ENCODE data around the gene BMS1.
"Not testable (repeated sequence)": the region's sequence is repeated elsewhere in the genome, so short reads cannot be mapped to it uniquely, and the experiment has no call there.

BMS1 gene

GRCh38 chr10:42802876-42803275 is 20.3 kb downstream of the BMS1 start:
- no peaks in the 10 kb centered on the region for H3K9me3 ChIP-seq (ENCODE audit: control insufficient read depth, low read length)
- H2BK5ac ChIP-seq (ENCODE audit: low read depth, low read length, poor library complexity, severe bottlenecking) = no peak overlapping the region
- no peaks in the 10 kb centered on the region for H3K4me1 ChIP-seq (ENCODE audit: control insufficient read depth, insufficient read depth, low read depth, low read length)
- peaks cover 25% of the 10 kb centered on the region for H3K79me1 ChIP-seq (replicated peaks; ENCODE audit: low read length, poor library complexity, severe bottlenecking)
- H3K27ac ChIP-seq (ENCODE audit: low read length, poor library complexity, severe bottlenecking) = no peak overlapping the region
- H2AFZ ChIP-seq (ENCODE audit: low read depth, low read length) = no peak overlapping the region
- peaks cover 31 to 89% of the 10 kb centered on the region in 2 experiments for H3K36me3 ChIP-seq (ENCODE audit: control insufficient read depth in 1 of 2, insufficient read depth in 2 of 2, low read depth in 1 of 2, low read length in 2 of 2)
- no peak overlapping the region for H2BK15ac ChIP-seq (ENCODE audit: low read depth, poor library complexity, severe bottlenecking)
- H3K9ac ChIP-seq (ENCODE audit: low read length) = no peak overlapping the region
- no peak overlapping the region for H4K91ac ChIP-seq (ENCODE audit: low read length)
- H2BK12ac ChIP-seq (ENCODE audit: low read length in 2 of 2) = no peak overlapping the region
- no peak overlapping the region for H3K18ac ChIP-seq (ENCODE audit: low read depth in 1 of 2, low read length in 2 of 2)
- H3K4ac ChIP-seq (ENCODE audit: low read depth in 1 of 2, low read length in 2 of 2) = no peak overlapping the region
- DNase-seq = no peak
- no peak overlapping the region for H3K23ac ChIP-seq (ENCODE audit: low read length in 2 of 2)
- no peak overlapping the region for H2AK5ac ChIP-seq (ENCODE audit: low read length, severe bottlenecking)
- H3K4me2 ChIP-seq (ENCODE audit: low read length, poor library complexity, severe bottlenecking) = no peak overlapping the region
- H4K8ac ChIP-seq (ENCODE audit: low read length) = no peak overlapping the region
- H3K27me3 ChIP-seq (ENCODE audit: control insufficient read depth in 1 of 2, insufficient read depth in 1 of 2, low read length in 2 of 2) = no peaks in the 10 kb centered on the region
- no peak overlapping the region for H3K4me3 ChIP-seq (ENCODE audit: insufficient read depth in 1 of 2, low read depth in 1 of 2, low read length in 2 of 2)
- no peak overlapping the region for H2BK120ac ChIP-seq (ENCODE audit: low read depth, low read length)
- WGBS = 97% methylated on average over 3 of the region's 3 CpGs
- H3K14ac ChIP-seq (ENCODE audit: low read length in 2 of 2) = no peak overlapping the region

GRCh38 chr10:42809676-42810075 is 27.1 kb downstream of the BMS1 start:
- H3K18ac ChIP-seq (ENCODE audit: low read depth in 1 of 2, low read length in 2 of 2) = no peak overlapping the region
- no peak overlapping the region for H2BK5ac ChIP-seq (ENCODE audit: low read depth, low read length, poor library complexity, severe bottlenecking)
- no peak overlapping the region for H3K27ac ChIP-seq (ENCODE audit: low read length, poor library complexity, severe bottlenecking)
- H2BK12ac ChIP-seq (ENCODE audit: low read length in 2 of 2) = no peak overlapping the region
- H2BK120ac ChIP-seq (ENCODE audit: low read depth, low read length) = no peak overlapping the region
- no peaks in the 10 kb centered on the region for H3K9me3 ChIP-seq (ENCODE audit: control insufficient read depth, low read length)
- no peak for DNase-seq
- no peak overlapping the region for H3K9ac ChIP-seq (ENCODE audit: low read length)
- no peak overlapping the region for H3K4ac ChIP-seq (ENCODE audit: low read depth in 1 of 2, low read length in 2 of 2)
- no peak overlapping the region for H3K4me2 ChIP-seq (ENCODE audit: low read length, poor library complexity, severe bottlenecking)
- no peak overlapping the region for H2BK15ac ChIP-seq (ENCODE audit: low read depth, poor library complexity, severe bottlenecking)
- H2AFZ ChIP-seq (ENCODE audit: low read depth, low read length) = no peak overlapping the region
- H3K23ac ChIP-seq (ENCODE audit: low read length in 2 of 2) = no peak overlapping the region
- H4K91ac ChIP-seq (ENCODE audit: low read length) = no peak overlapping the region
- H2AK5ac ChIP-seq (ENCODE audit: low read length, severe bottlenecking) = no peak overlapping the region
- peaks cover 19% of the 10 kb centered on the region for H3K79me1 ChIP-seq (replicated peaks; ENCODE audit: low read length, poor library complexity, severe bottlenecking)
- H3K4me1 ChIP-seq (ENCODE audit: control insufficient read depth, insufficient read depth, low read depth, low read length) = no peaks in the 10 kb centered on the region
- WGBS = 100% methylated on average over 4 of the region's 4 CpGs
- no peak overlapping the region for H4K8ac ChIP-seq (ENCODE audit: low read length)
- no peak overlapping the region for H3K14ac ChIP-seq (ENCODE audit: low read length in 2 of 2)
- peaks cover 22 to 73% of the 10 kb centered on the region in 2 experiments for H3K36me3 ChIP-seq (ENCODE audit: control insufficient read depth in 1 of 2, insufficient read depth in 2 of 2, low read depth in 1 of 2, low read length in 2 of 2)
- no peak overlapping the region for H3K4me3 ChIP-seq (ENCODE audit: insufficient read depth in 1 of 2, low read depth in 1 of 2, low read length in 2 of 2)
- no peaks in the 10 kb centered on the region for H3K27me3 ChIP-seq (ENCODE audit: control insufficient read depth in 1 of 2, insufficient read depth in 1 of 2, low read length in 2 of 2)

- no peaks in the 10 kb centered on the region for H3K27me3 ChIP-seq (ENCODE audit: control insufficient read depth in 1 of 2, insufficient read depth in 1 of 2, low read length in 2 of 2)
- H2BK120ac ChIP-seq (ENCODE audit: low read depth, low read length) = no peak overlapping the region
- no peak overlapping the region for H2AK5ac ChIP-seq (ENCODE audit: low read length, severe bottlenecking)
- peaks cover 18 to 65% of the 10 kb centered on the region in 2 experiments for H3K36me3 ChIP-seq (ENCODE audit: control insufficient read depth in 1 of 2, insufficient read depth in 2 of 2, low read depth in 1 of 2, low read length in 2 of 2)
- H4K91ac ChIP-seq (ENCODE audit: low read length) = no peak overlapping the region
- H3K23ac ChIP-seq (ENCODE audit: low read length in 2 of 2) = no peak overlapping the region
- over 99% methylated on average over 4 of the region's 4 CpGs for WGBS
- H2BK5ac ChIP-seq (ENCODE audit: low read depth, low read length, poor library complexity, severe bottlenecking) = no peak overlapping the region
- H4K8ac ChIP-seq (ENCODE audit: low read length) = no peak overlapping the region
- H3K4me1 ChIP-seq (ENCODE audit: control insufficient read depth, insufficient read depth, low read depth, low read length) = no peaks in the 10 kb centered on the region
- no peak overlapping the region for H2BK15ac ChIP-seq (ENCODE audit: low read depth, poor library complexity, severe bottlenecking)
- H2BK12ac ChIP-seq (ENCODE audit: low read length in 2 of 2) = no peak overlapping the region
- H3K9ac ChIP-seq (ENCODE audit: low read length) = no peak overlapping the region
- no peak overlapping the region for H3K14ac ChIP-seq (ENCODE audit: low read length in 2 of 2)
- H3K27ac ChIP-seq (ENCODE audit: low read length, poor library complexity, severe bottlenecking) = no peak overlapping the region
- H3K9me3 ChIP-seq (ENCODE audit: control insufficient read depth, low read length) = no peaks in the 10 kb centered on the region
- H3K4me2 ChIP-seq (ENCODE audit: low read length, poor library complexity, severe bottlenecking) = no peak overlapping the region
- peaks cover 15% of the 10 kb centered on the region for H3K79me1 ChIP-seq (replicated peaks; ENCODE audit: low read length, poor library complexity, severe bottlenecking)
- no peak overlapping the region for H3K4ac ChIP-seq (ENCODE audit: low read depth in 1 of 2, low read length in 2 of 2)
- no peak overlapping the region for H2AFZ ChIP-seq (ENCODE audit: low read depth, low read length)
- no peak for DNase-seq
- H3K4me3 ChIP-seq (ENCODE audit: insufficient read depth in 1 of 2, low read depth in 1 of 2, low read length in 2 of 2) = no peak overlapping the region
- no peak overlapping the region for H3K18ac ChIP-seq (ENCODE audit: low read depth in 1 of 2, low read length in 2 of 2)
These were observed 29.4 kb downstream of the BMS1 start for GRCh38 chr10:42812028-42812427.

GRCh38 chr10:42813989-42814687 is 31.5 kb downstream of the BMS1 start:
- H3K18ac ChIP-seq (ENCODE audit: low read depth in 1 of 2, low read length in 2 of 2); H3K4me3 ChIP-seq (ENCODE audit: insufficient read depth in 1 of 2, low read depth in 1 of 2, low read length in 2 of 2); H2BK15ac ChIP-seq (ENCODE audit: low read depth, poor library complexity, severe bottlenecking); H2BK12ac ChIP-seq (ENCODE audit: low read length in 2 of 2); H3K4me2 ChIP-seq (ENCODE audit: low read length, poor library complexity, severe bottlenecking); H3K9me3 ChIP-seq (ENCODE audit: control insufficient read depth, low read length); H4K8ac ChIP-seq (ENCODE audit: low read length); H3K23ac ChIP-seq (ENCODE audit: low read length in 2 of 2); H2AK5ac ChIP-seq (ENCODE audit: low read length, severe bottlenecking); H3K27ac ChIP-seq (ENCODE audit: low read length, poor library complexity, severe bottlenecking); H3K27me3 ChIP-seq (ENCODE audit: control insufficient read depth in 1 of 2, insufficient read depth in 1 of 2, low read length in 2 of 2); H3K4ac ChIP-seq (ENCODE audit: low read depth in 1 of 2, low read length in 2 of 2); H2AFZ ChIP-seq (ENCODE audit: low read depth, low read length); H3K14ac ChIP-seq (ENCODE audit: low read length in 2 of 2); H2BK5ac ChIP-seq (ENCODE audit: low read depth, low read length, poor library complexity, severe bottlenecking); H3K4me1 ChIP-seq (ENCODE audit: control insufficient read depth, insufficient read depth, low read depth, low read length); H4K91ac ChIP-seq (ENCODE audit: low read length); H3K9ac ChIP-seq (ENCODE audit: low read length); H2BK120ac ChIP-seq (ENCODE audit: low read depth, low read length); DNase-seq: not testable (repeated sequence)
- H3K36me3 ChIP-seq (ENCODE audit: control insufficient read depth in 1 of 2, insufficient read depth in 2 of 2, low read depth in 1 of 2, low read length in 2 of 2) = peaks cover 29 to 65% of the 10 kb centered on the region in 2 experiments
- peaks cover 20% of the 10 kb centered on the region for H3K79me1 ChIP-seq (replicated peaks; ENCODE audit: low read length, poor library complexity, severe bottlenecking)
- 90% methylated on average over 2 of the region's 5 CpGs for WGBS
